SK-N-SH (cell line): ENCODE data around the gene RBM47. TPM values are rescaled to one million over a fixed set of nuclear protein-coding genes. Genes with fewer than 3 reads are reported as not detected.
"Not testable (repeated sequence)": the region's sequence is repeated elsewhere in the genome, so short reads cannot be mapped to it uniquely, and the experiment has no call there.

Experiments used
- CTCF ChIA-PET: fragments of 300-600, 350-600 bp; formaldehyde crosslinking; extraction: SDS; loops from one replicate; lab custom pipeline; 2021; lab: Yijun Ruan, JAX
- POLR2A ChIA-PET: fragments of 350-600 bp; sonication (Branson Sonifier 250); formaldehyde crosslinking; extraction: SDS; loops from one replicate; lab custom pipeline; 2020; ENCODE audit warnings: antibody characterized with exemption, inconsistent platforms; lab: Yijun Ruan, JAX
- DNase-seq: peaks from one replicate; pipeline ENCODE4 v3.0.0; 2012
- H2AFZ ChIP-seq: fragments of 200-600 bp; sonication (generic); 2 replicates; pipeline ENCODE4 v1.8.1; 2016; ENCODE audit warnings: antibody characterized with exemption, mild to moderate bottlenecking, low read depth
- H3F3A ChIP-seq: fragments of 200-600 bp; sonication (generic); replicated peaks from 2 replicates; pipeline ENCODE3; 2016; ENCODE audit warnings: antibody characterized with exemption, mild to moderate bottlenecking; ENCODE audit not compliant: insufficient read depth
- H3K27ac ChIP-seq, 2 experiments: fragments of 200-500 bp in 1 of 2; fragments of 200-600 bp in 1 of 2; sonication (Bioruptor generic) in 1 of 2; sonication (generic), shearing (Covaris generic) in 1 of 2; 2 replicates each; pipeline versions ENCODE4 v1.5.1 to v1.6.1; 2014 to 2016; ENCODE audit warnings: low read depth in 2 of 2, inconsistent platforms in 1 of 2, low read length in 1 of 2, mild to moderate bottlenecking in 1 of 2, mixed read lengths in 1 of 2
- H3K27me3 ChIP-seq: fragments of 200-600 bp; sonication (generic), shearing (Covaris generic); 2 replicates; pipeline ENCODE4 v1.6.1; 2016; ENCODE audit warnings: mixed run types; ENCODE audit not compliant: insufficient read depth
- H3K36me3 ChIP-seq, 2 experiments: fragments of 200-500 bp in 1 of 2; fragments of 200-600 bp in 1 of 2; sonication (Bioruptor generic) in 1 of 2; sonication (generic) in 1 of 2; replicated peaks in 1 of 2; 2 replicates each; pipeline versions ENCODE3 to v1.5.1; 2014 to 2016; ENCODE audit warnings: low read length in 1 of 2, mild to moderate bottlenecking in 1 of 2; ENCODE audit not compliant: insufficient read depth in 2 of 2, control insufficient read depth in 1 of 2
- H3K4me1 ChIP-seq, 2 experiments: fragments of 200-500 bp in 1 of 2; fragments of 200-600 bp in 1 of 2; sonication (Bioruptor generic) in 1 of 2; sonication (generic), shearing (Covaris generic) in 1 of 2; 2 replicates each; pipeline versions ENCODE4 v1.5.1 to v1.6.1; 2014 to 2016; ENCODE audit warnings: low read depth in 1 of 2, low read length in 1 of 2, mixed run types in 1 of 2; ENCODE audit not compliant: insufficient read depth in 2 of 2, control insufficient read depth in 1 of 2
- H3K4me2 ChIP-seq: fragments of 200-600 bp; sonication (generic), shearing (Covaris generic); 2 replicates; pipeline ENCODE4 v1.6.1; 2017; ENCODE audit warnings: mixed run types
- H3K4me3 ChIP-seq, 2 experiments: fragments of 200-500 bp in 1 of 2; fragments of 200-600 bp in 1 of 2; sonication (Bioruptor generic) in 1 of 2; sonication (generic), shearing (Covaris generic) in 1 of 2; 2 replicates each; pipeline versions ENCODE4 v1.5.1 to v1.8.1; 2014 to 2016; ENCODE audit warnings: low read depth in 2 of 2, inconsistent platforms in 1 of 2, low read length in 1 of 2, mild to moderate bottlenecking in 1 of 2, mixed read lengths in 1 of 2, moderate library complexity in 1 of 2
- H3K79me2 ChIP-seq: fragments of 200-600 bp; sonication (generic); 2 replicates; pipeline ENCODE4 v1.8.1; 2017; ENCODE audit warnings: mild to moderate bottlenecking; ENCODE audit not compliant: insufficient read depth
- H3K9ac ChIP-seq: fragments of 200-600 bp; sonication (generic); 2 replicates; pipeline ENCODE4 v1.6.1; 2017; ENCODE audit warnings: mixed run types
- H3K9me2 ChIP-seq: fragments of 200-600 bp; sonication (generic); 2 replicates; pipeline ENCODE4 v1.6.1; 2017; ENCODE audit warnings: mixed run types
- H3K9me3 ChIP-seq: fragments of 200-600 bp; sonication (generic); 2 replicates; pipeline ENCODE4 v1.6.1; 2017; ENCODE audit warnings: mixed run types, mild to moderate bottlenecking, moderate library complexity
- H4K20me1 ChIP-seq: fragments of 200-600 bp; sonication (generic); 2 replicates; pipeline ENCODE4 v1.6.1; 2017; ENCODE audit warnings: mild to moderate bottlenecking, mixed run types; ENCODE audit not compliant: insufficient read depth
- EP300 ChIP-seq, 2 experiments: IDR thresholded peaks; 2 replicates each; pipeline versions ENCODE4 v1.4.0 to v1.6.1; 2012; ENCODE audit warnings: borderline replicate concordance in 1 of 2, low read depth in 1 of 2, low read length in 1 of 2
- GATA2 ChIP-seq: sonication (generic); formaldehyde crosslinking; IDR thresholded peaks from 2 replicates; pipeline ENCODE4 v1.5.0; 2020; ENCODE audit warnings: mild to moderate bottlenecking, missing genetic modification reagents
- IRF3 ChIP-seq: fragments of 150-350 bp; IDR thresholded peaks from 2 replicates; pipeline ENCODE4 v1.6.1; 2016; ENCODE audit warnings: mild to moderate bottlenecking, low read depth, low read length
- MEF2A ChIP-seq: IDR thresholded peaks from 2 replicates; pipeline ENCODE4 v1.4.0; 2012; ENCODE audit warnings: low read depth, borderline replicate concordance
- POLR2AphosphoS5 ChIP-seq: IDR thresholded peaks from 2 replicates; pipeline ENCODE4 v1.6.1; 2012; ENCODE audit warnings: low read depth, low read length
- RCOR1 ChIP-seq: fragments of 150-350 bp; IDR thresholded peaks from 2 replicates; pipeline ENCODE4 v1.6.1; 2017; ENCODE audit warnings: antibody characterized with exemption, low read length
- SMC3 ChIP-seq: IDR thresholded peaks from 2 replicates; pipeline ENCODE4 v1.6.1; 2012; ENCODE audit warnings: low read depth, low read length, improper control_type of control experiment
- TCF12 ChIP-seq: IDR thresholded peaks from 2 replicates; pipeline ENCODE4 v1.4.0; 2012
- TEAD4 ChIP-seq: IDR thresholded peaks from 2 replicates; pipeline ENCODE4 v1.4.0; 2012; ENCODE audit warnings: mild to moderate bottlenecking, borderline replicate concordance; ENCODE audit not compliant: insufficient read depth
- USF1 ChIP-seq: IDR thresholded peaks from 2 replicates; pipeline ENCODE4 v1.4.0; 2012; ENCODE audit warnings: low read depth, borderline replicate concordance
- YY1 ChIP-seq: IDR thresholded peaks from 2 replicates; pipeline ENCODE4 v1.4.0; 2012; ENCODE audit warnings: low read depth, mild to moderate bottlenecking
- WGBS: methylation state at CpG from one replicate; pipeline ENCODE4 v1.1.6; 2017; ENCODE audit warnings: low lambda C conversion rate; 5-methylcytosine and 5-hydroxymethylcytosine counted together
- polyA plus RNA-seq, 3 experiments: library from polyadenylated mRNA; depleted of rRNA; stranded (reverse); fragments of >200 nt; gene quantifications; 2 replicates each; pipeline ENCODE4 v1.2.3, GENCODE V29; 2012

The RBM47 gene
- polyA plus RNA-seq, 1 of the 3 experiments (the other 2 are of a cell fraction), result 6.8 TPM

GRCh38 chr4:40432504-40432903 lies 197.2 kb downstream of the RBM47 start:
- no peaks in the 10 kb centered on the region for H3F3A ChIP-seq
- WGBS, result 96% methylated on average over 10 of the region's 10 CpGs
- no peak overlapping the region for H3K9ac ChIP-seq
- H3K27me3 ChIP-seq, result no peaks in the 10 kb centered on the region
- no peaks in the 10 kb centered on the region for H3K9me3 ChIP-seq
- H3K36me3 ChIP-seq, result no peaks in the 10 kb centered on the region
- no peak overlapping the region for H3K4me3 ChIP-seq
- H3K4me2 ChIP-seq, result no peak overlapping the region
- no peak for TF ChIP-seq EP300 (IDR thresholded peaks at IDR 0.05; ENCODE audit: borderline replicate concordance in 1 of 2, low read depth in 1 of 2, low read length in 1 of 2)
- TF ChIP-seq GATA2 (CRISPR knock-in tag), result no peak
- no peak for TF ChIP-seq SMC3
- TF ChIP-seq RCOR1, result no peak
- TF ChIP-seq YY1, result no peak
- no peak for DNase-seq
- POLR2A ChIA-PET, result no interaction called here
- CTCF ChIA-PET, result no interaction called here
- H2AFZ ChIP-seq, result no peak overlapping the region
- H3K9me2 ChIP-seq, result no peaks in the 10 kb centered on the region
- H3K79me2 ChIP-seq, result no peaks in the 10 kb centered on the region
- H3K27ac ChIP-seq, result no peak overlapping the region
- no peaks in the 10 kb centered on the region for H4K20me1 ChIP-seq
- H3K4me1 ChIP-seq, result no peaks in the 10 kb centered on the region

- H3K4me1 ChIP-seq, CTCF ChIA-PET, H3K27ac ChIP-seq, DNase-seq, H3K4me3 ChIP-seq, H3K79me2 ChIP-seq, H3K36me3 ChIP-seq, POLR2A ChIA-PET, H3K4me2 ChIP-seq, H3K9ac ChIP-seq, H3K9me3 ChIP-seq, H3F3A ChIP-seq, H2AFZ ChIP-seq, H3K27me3 ChIP-seq, H3K9me2 ChIP-seq, H4K20me1 ChIP-seq: not testable (repeated sequence)
- WGBS, result 95% methylated on average over 4 of the region's 4 CpGs
Measured at GRCh38 chr4:40427871-40428270, 201.8 kb downstream of the RBM47 start.

GRCh38 chr4:40427128-40427527 lies 202.5 kb downstream of the RBM47 start:
- CTCF ChIA-PET, result no interaction called here

More at GRCh38 chr4:40427128-40427527, 202.5 kb downstream of the RBM47 start:
- no peaks in the 10 kb centered on the region for H3K9me3 ChIP-seq
- no peaks in the 10 kb centered on the region for H3F3A ChIP-seq
- H3K27me3 ChIP-seq, result no peaks in the 10 kb centered on the region
- TF ChIP-seq TCF12, result no peak
- no peak for TF ChIP-seq USF1
- TF ChIP-seq MEF2A, result no peak
- TF ChIP-seq IRF3, result no peak
- no peak for TF ChIP-seq POLR2AphosphoS5
- TF ChIP-seq TEAD4, result no peak
- H3K4me2 ChIP-seq, result no peak overlapping the region
- no peak overlapping the region for H3K4me3 ChIP-seq
- H3K9me2 ChIP-seq, result no peaks in the 10 kb centered on the region
- 95% methylated on average over 3 of the region's 3 CpGs for WGBS
- no peaks in the 10 kb centered on the region for H4K20me1 ChIP-seq
- H3K36me3 ChIP-seq, result no peaks in the 10 kb centered on the region
- DNase-seq, result no peak
- no peaks in the 10 kb centered on the region for H3K4me1 ChIP-seq
- H3K79me2 ChIP-seq, result no peaks in the 10 kb centered on the region
- no peak overlapping the region for H2AFZ ChIP-seq
- H3K9ac ChIP-seq, result no peak overlapping the region
- POLR2A ChIA-PET, result no interaction called here
- H3K27ac ChIP-seq, result no peak overlapping the region
